Endothelial cell of umbilical vein (primary cell): ENCODE measurements around the gene TUT1. TPM values are rescaled to one million over a fixed set of nuclear protein-coding genes. Genes with fewer than 3 reads are reported as not detected.

Source experiments
- BruUV-seq: library from RNA; stranded (reverse); fragments of 400-500 nt; replicated peaks from 2 replicates; lab custom pipeline; 2021; lab: Mats Ljungman, UMichigan
- CTCF ChIA-PET: fragments of 300-600, 350-600 bp; sonication (Branson Sonifier 250); formaldehyde crosslinking; loops from one replicate; lab custom pipeline; 2021; ENCODE audit warnings: antibody characterized with exemption, inconsistent platforms; lab: Charles Lee
- POLR2A ChIA-PET: fragments of 300-600, 350-600 bp; sonication (Branson Sonifier 250); formaldehyde crosslinking; loops from one replicate; lab custom pipeline; 2021; ENCODE audit warnings: antibody characterized with exemption, inconsistent platforms; lab: Charles Lee
- DNase-seq: peaks from one replicate; pipeline ENCODE4 v3.0.0-alpha.2; 2011; ENCODE audit warnings: low read depth, low spot score
- FAIRE-seq: peaks from 2 replicates; lab custom pipeline; 2011; peaks lifted over from hg19 to GRCh38; lab: Jason Lieb, UNC
- H2AFZ ChIP-seq: 2 replicates; pipeline ENCODE4 v1.6.0; 2012; ENCODE audit warnings: low read depth, low read length, control low read depth, inconsistent platforms
- H3K27ac ChIP-seq: 2 replicates; pipeline ENCODE4 v1.5.1; 2011; ENCODE audit warnings: low read depth, mild to moderate bottlenecking, control low read depth, low read length, moderate library complexity; ENCODE audit not compliant: insufficient read depth
- H3K27me3 ChIP-seq, 2 experiments: 2 replicates each; pipeline versions ENCODE4 v1.6.0 to v1.6.1; 2011; ENCODE audit warnings: low read length in 2 of 2, mixed read lengths in 1 of 2; ENCODE audit not compliant: control insufficient read depth in 2 of 2, insufficient read depth in 2 of 2
- H3K36me3 ChIP-seq, 2 experiments: 2 replicates in 1 of 2; 3 replicates in 1 of 2; pipeline ENCODE4 v1.5.1; 2011; ENCODE audit warnings: low read length in 2 of 2, mild to moderate bottlenecking in 1 of 2, moderate library complexity in 1 of 2; ENCODE audit not compliant: control insufficient read depth in 2 of 2, insufficient read depth in 2 of 2; ENCODE audit errors: extremely low read depth in 1 of 2
- H3K4me1 ChIP-seq: 3 replicates; pipeline ENCODE4 v1.5.1; 2011; ENCODE audit warnings: mild to moderate bottlenecking, low read length; ENCODE audit not compliant: control insufficient read depth, insufficient read depth; ENCODE audit errors: extremely low read depth
- H3K4me2 ChIP-seq: 2 replicates; pipeline ENCODE4 v1.6.1; 2011; ENCODE audit warnings: low read length, control low read depth, mixed read lengths; ENCODE audit not compliant: insufficient read depth
- H3K4me3 ChIP-seq, 3 experiments: fragments of 200-600 bp in 1 of 3; sonication (generic), shearing (Covaris generic) in 1 of 3; replicated peaks in 1 of 3; 2 replicates each; pipeline ENCODE4 v1.5.1; 2011 to 2016; ENCODE audit warnings: control low read depth in 3 of 3, low read length in 3 of 3, mild to moderate bottlenecking in 2 of 3, inconsistent platforms in 1 of 3, low read depth in 1 of 3, moderate library complexity in 1 of 3; ENCODE audit not compliant: insufficient read depth in 1 of 3
- H3K79me2 ChIP-seq: 2 replicates; pipeline ENCODE4 v1.6.0; 2012; ENCODE audit warnings: low read length, inconsistent platforms; ENCODE audit not compliant: control insufficient read depth, insufficient read depth
- H3K9ac ChIP-seq: replicated peaks from 2 replicates; pipeline ENCODE3; 2011; ENCODE audit warnings: low read length, control low read depth; ENCODE audit not compliant: insufficient read depth; ENCODE audit errors: extremely low read depth
- H3K9me1 ChIP-seq: replicated peaks from 3 replicates; pipeline ENCODE4 v1.6.0; 2011; ENCODE audit warnings: mild to moderate bottlenecking, low read length; ENCODE audit not compliant: control insufficient read depth, insufficient read depth; ENCODE audit errors: extremely low read depth
- H3K9me3 ChIP-seq: replicated peaks from 2 replicates; pipeline ENCODE4 v1.5.1; 2012; ENCODE audit warnings: low read length, inconsistent platforms; ENCODE audit not compliant: control insufficient read depth, insufficient read depth
- H4K20me1 ChIP-seq: replicated peaks from 2 replicates; pipeline ENCODE3; 2011; ENCODE audit warnings: mild to moderate bottlenecking, low read length; ENCODE audit not compliant: control insufficient read depth, insufficient read depth; ENCODE audit errors: extremely low read depth
- CTCF ChIP-seq, 2 donors: IDR thresholded peaks; 1 replicate in 1 of 2; 2 replicates in 1 of 2; pipeline ENCODE4 v1.5.1; 2011; ENCODE audit warnings: low read length in 2 of 2, mild to moderate bottlenecking in 2 of 2, moderate library complexity in 2 of 2, control low read depth in 1 of 2, inconsistent platforms in 1 of 2, low read depth in 1 of 2; ENCODE audit not compliant: insufficient read depth in 1 of 2; ENCODE audit errors: extremely low read depth in 1 of 2
- EZH2 ChIP-seq: IDR thresholded peaks from 2 replicates; pipeline ENCODE4 v1.6.1; 2012; ENCODE audit warnings: borderline replicate concordance, low read depth, mild to moderate bottlenecking, moderate library complexity, low read length, inconsistent platforms; ENCODE audit not compliant: severe bottlenecking
- FOS ChIP-seq: IDR thresholded peaks from 2 replicates; pipeline ENCODE4 v1.6.1; 2011; ENCODE audit warnings: mild to moderate bottlenecking, low read length, moderate library complexity, borderline replicate concordance; ENCODE audit not compliant: insufficient read depth
- JUN ChIP-seq: IDR thresholded peaks from 2 replicates; pipeline ENCODE4 v1.6.1; 2011; ENCODE audit warnings: borderline replicate concordance, low read depth; ENCODE audit not compliant: insufficient read length, insufficient read depth
- POLR2A ChIP-seq: IDR thresholded peaks from 2 replicates; pipeline ENCODE4 v1.6.1; 2012; ENCODE audit warnings: low read depth, mild to moderate bottlenecking, control low read depth, low read length
- POLR2AphosphoS5 ChIP-seq: IDR thresholded peaks from 2 replicates; pipeline ENCODE4 v1.6.1; 2012; ENCODE audit warnings: low read depth, mild to moderate bottlenecking, control low read depth, low read length, moderate library complexity; ENCODE audit not compliant: insufficient read depth
- dilution Hi-C: fragments of 300-500 bp; cut with MboI; formaldehyde crosslinking; loops from one replicate; pipeline ENCODE4 v1.15.0; 2019; ENCODE audit warnings: low sequenced_read_pairs; ENCODE audit not compliant: extremely low pct_ligation_motif_present
- intact Hi-C: fragments of 100-400 bp; cut with micrococcal nuclease; formaldehyde crosslinking; loops from one replicate; pipeline ENCODE4 v1.10.0; 2022
- polyA plus RNA-seq, 4 experiments: library from polyadenylated mRNA; depleted of rRNA in 3 of 4; stranded (reverse) in 3 of 4; unstranded in 1 of 4; fragments of >200 nt; gene quantifications; 2 replicates each; pipeline versions ENCODE4 v1.2.1 to v1.2.3, GENCODE V29; 2011 to 2012; ENCODE audit warnings: missing spikeins in 1 of 4
- total RNA-seq: library from RNA; stranded (reverse); gene quantifications from 2 replicates; pipeline ENCODE4 v1.2.3, GENCODE V29; 2021

The TUT1 gene
- total and polyA plus RNA-seq, 2 donors (not counting 3 experiments of a cell fraction or from before 2014, with no cell fraction given): 12.7 to 16.9 TPM

- H2AFZ ChIP-seq: peak overlapping the region; percentile 9
- peak overlapping the region; percentile 99 for H3K27ac ChIP-seq
- no peaks in the 10 kb centered on the region for H3K9me1 ChIP-seq
- no peaks in the 10 kb centered on the region for H3K27me3 ChIP-seq
- H3K9ac ChIP-seq: peak overlapping the region; percentile 93
- peak; percentile 100 for FAIRE-seq
- dilution Hi-C loops: no loop called here
- CTCF ChIA-PET: interaction anchor here (0.6 to 2.9 kb wide), 12 partner anchors 9 to 183 kb away, joined by 3 to 31 read pairs (median 5); partner anchors contain the start of genes B3GAT3 and TUT1
- peaks cover 0 to 6% of the 10 kb centered on the region in 2 experiments for H3K36me3 ChIP-seq
- TF ChIP-seq FOS (peak; percentile 40), POLR2A (no peak), POLR2AphosphoS5 (peak; percentile 68)
- peaks cover 47% of the 10 kb centered on the region for H3K4me1 ChIP-seq
- H3K9me3 ChIP-seq: no peaks in the 10 kb centered on the region
- peak overlapping the region in 2 of 3 experiments; percentile 2 to 54 for H3K4me3 ChIP-seq
- POLR2A ChIA-PET: interaction anchor here (1.1 to 5.7 kb wide), 2 partner anchors 15 to 24 kb away, joined by 5 to 75 read pairs; partner anchors contain the start of genes MTA2 and TUT1
- peak overlapping the region; percentile 55 for H3K4me2 ChIP-seq
- DNase-seq: peak; percentile 93
- no TSS peak for BruUV-seq
- H4K20me1 ChIP-seq: no peaks in the 10 kb centered on the region
- intact Hi-C loops: loop anchor here (1.0 kb wide), 3 partner anchors 14 to 35 kb away; partner anchors contain the start of genes EML3 and TUT1
- H3K79me2 ChIP-seq: peaks cover 34% of the 10 kb centered on the region
Measured at GRCh38 chr11:62577046-62577714, 14.1 kb downstream of the TUT1 start.

GRCh38 chr11:62575837-62576236, 15.5 kb downstream of the TUT1 start:
- peak overlapping the region; percentile 93 for H3K9ac ChIP-seq
- DNase-seq: no peak
- intact Hi-C loops: no loop called here
- ChIA-PET CTCF (interaction anchor here (0.8 to 2.8 kb wide), 4 partner anchors 13 to 151 kb away, joined by 3 to 17 read pairs (median 6); partner anchors contain the start of gene TUT1), POLR2A (interaction anchor here (5.7 kb wide), 1 partner anchor 16 kb away, joined by 75 read pairs; the partner anchor contains the start of gene TUT1)
- peaks cover 8 to 12% of the 10 kb centered on the region in 2 experiments for H3K36me3 ChIP-seq
- dilution Hi-C loops: no loop called here
- H4K20me1 ChIP-seq: no peaks in the 10 kb centered on the region
- TF ChIP-seq POLR2AphosphoS5 (no peak), CTCF (IDR thresholded peaks at IDR 0.05; ENCODE audit: extremely low read depth in 1 of 2, insufficient read depth in 1 of 2, low read depth in 1 of 2, low read length in 2 of 2) (no peak), JUN (no peak), EZH2 (no peak)
- H3K4me3 ChIP-seq: peak overlapping the region in 2 of 3 experiments; percentile 50 to 73
- no TSS peak for BruUV-seq
- H3K9me1 ChIP-seq: no peaks in the 10 kb centered on the region
- peak overlapping the region; percentile 99 for H3K27ac ChIP-seq
- H3K9me3 ChIP-seq: no peaks in the 10 kb centered on the region
- peaks cover 57% of the 10 kb centered on the region for H3K4me1 ChIP-seq
- peak overlapping the region; percentile 62 for H3K4me2 ChIP-seq
- no peak overlapping the region for H2AFZ ChIP-seq
- H3K79me2 ChIP-seq: peaks cover 48% of the 10 kb centered on the region
- H3K27me3 ChIP-seq: no peaks in the 10 kb centered on the region
- FAIRE-seq: no peak
